ENCODE results near the gene PLVAP.
A peak's percentile ranks its signal among the peaks of the same experiment; 100 is the strongest.

- TF ChIP-seq CTCF (IDR thresholded peaks at IDR 0.05), result no peak
- TF ChIP-seq ELF4 (CRISPR knock-in tag; IDR thresholded peaks at IDR 0.05; ENCODE audit: low read depth), result no peak
- TF ChIP-seq TCF7 (CRISPR knock-in tag; IDR thresholded peaks at IDR 0.05; ENCODE audit: low read depth), result no peak
- TF ChIP-seq IRF1 (CRISPR knock-in tag; IDR thresholded peaks at IDR 0.05), result no peak
- TF ChIP-seq SP1 (CRISPR knock-in tag; conservative IDR thresholded peaks at IDR 0.05), result no peak
- peak; percentile 63; the same call in 1 of the 2 replicates for TF ChIP-seq GTF2I (CRISPR knock-in tag; conservative IDR thresholded peaks at IDR 0.05)
- no peak for TF ChIP-seq CREB1 (CRISPR knock-in tag; IDR thresholded peaks at IDR 0.05)
- TF ChIP-seq NFYB (CRISPR knock-in tag; conservative IDR thresholded peaks at IDR 0.05; ENCODE audit: low read depth), result no peak
- TF ChIP-seq SMAD3 (CRISPR knock-in tag; IDR thresholded peaks at IDR 0.05; ENCODE audit: borderline replicate concordance), result no peak
- TF ChIP-seq E2F1 (CRISPR knock-in tag; IDR thresholded peaks at IDR 0.05), result no peak
- no peak for TF ChIP-seq MAX (CRISPR knock-in tag; IDR thresholded peaks at IDR 0.05)
Measured at GRCh38 chr19:17352608-17353280, 24.4 kb downstream of the PLVAP start.
